ENCODE data around the gene GSTM3.
A peak's percentile ranks its signal among the peaks of the same experiment; 100 is the strongest.
"Not testable (repeated sequence)": the region's sequence is repeated elsewhere in the genome, so short reads cannot be mapped to it uniquely, and the experiment has no call there.

The GSTM3 gene

DNA sequence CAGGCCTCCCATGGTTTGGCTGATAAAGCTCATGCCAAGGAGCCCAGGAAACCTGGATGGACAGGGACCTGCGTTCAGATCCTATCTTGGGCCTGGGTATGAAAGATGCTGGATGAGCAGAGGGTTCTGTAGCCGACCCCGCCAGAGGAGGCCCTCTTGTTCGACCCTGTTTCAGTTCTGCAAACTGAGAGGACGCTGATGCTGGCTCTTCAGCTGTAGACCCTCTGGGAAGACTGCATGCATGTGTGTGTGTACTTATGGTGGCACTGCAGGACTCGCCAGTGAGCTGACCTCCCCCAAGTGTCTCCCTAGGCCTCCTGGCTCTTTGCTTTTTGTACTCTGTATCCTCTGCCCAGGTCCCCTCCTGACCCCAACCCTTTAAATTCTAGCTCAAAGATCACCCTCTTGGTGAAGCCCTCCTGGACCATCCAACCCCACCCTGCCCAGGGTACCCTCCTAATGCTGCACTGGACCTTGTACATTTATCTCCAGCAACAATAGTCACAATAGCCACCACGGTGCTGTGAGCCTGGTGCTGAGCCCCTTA, 21.3 kb upstream of the GSTM3 start:
- DNase-seq (ENCODE audit: low read depth in 3 of 3), result no peak

DNA sequence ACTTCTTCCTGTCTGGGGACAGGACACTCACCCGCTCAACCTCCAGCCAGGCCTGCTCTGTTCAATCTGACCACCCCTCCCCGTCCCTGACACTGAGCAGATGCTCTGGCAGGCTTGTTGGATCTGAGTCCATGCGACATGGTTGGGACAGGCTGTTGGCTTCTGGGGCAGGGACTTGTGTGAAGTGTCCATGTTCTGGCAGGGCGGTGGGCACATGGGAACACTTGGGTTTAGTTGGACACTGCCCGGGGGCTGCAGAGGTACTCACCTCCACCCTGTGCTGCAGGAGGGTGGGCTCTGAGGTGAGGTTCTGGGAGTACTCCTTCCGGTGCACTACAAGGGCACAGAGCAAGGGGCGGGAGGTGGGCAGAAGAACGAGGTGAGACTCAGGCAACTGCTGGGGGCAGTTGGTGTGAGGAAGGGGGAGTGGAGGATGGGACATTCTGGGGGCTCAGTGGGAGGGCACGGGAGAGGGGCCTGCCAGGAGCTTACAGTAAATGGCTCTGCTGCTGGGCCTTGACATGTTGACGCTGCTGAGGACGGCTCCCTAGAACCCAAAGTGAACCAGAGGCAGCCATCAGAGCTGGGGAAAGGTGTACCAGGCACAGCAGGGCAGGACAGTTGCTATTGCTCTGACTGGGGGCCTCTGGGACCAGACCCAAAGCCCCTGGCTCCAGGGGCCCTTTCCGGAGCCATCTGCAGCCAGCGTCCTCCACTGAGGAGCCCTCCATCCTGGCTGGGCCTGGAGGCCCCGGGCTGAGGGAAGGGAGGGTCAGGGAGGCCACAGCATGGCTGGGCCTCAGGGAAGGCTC, 20.6 kb upstream of the GSTM3 start:
- no peak for DNase-seq (ENCODE audit: low read depth in 3 of 3)

DNA sequence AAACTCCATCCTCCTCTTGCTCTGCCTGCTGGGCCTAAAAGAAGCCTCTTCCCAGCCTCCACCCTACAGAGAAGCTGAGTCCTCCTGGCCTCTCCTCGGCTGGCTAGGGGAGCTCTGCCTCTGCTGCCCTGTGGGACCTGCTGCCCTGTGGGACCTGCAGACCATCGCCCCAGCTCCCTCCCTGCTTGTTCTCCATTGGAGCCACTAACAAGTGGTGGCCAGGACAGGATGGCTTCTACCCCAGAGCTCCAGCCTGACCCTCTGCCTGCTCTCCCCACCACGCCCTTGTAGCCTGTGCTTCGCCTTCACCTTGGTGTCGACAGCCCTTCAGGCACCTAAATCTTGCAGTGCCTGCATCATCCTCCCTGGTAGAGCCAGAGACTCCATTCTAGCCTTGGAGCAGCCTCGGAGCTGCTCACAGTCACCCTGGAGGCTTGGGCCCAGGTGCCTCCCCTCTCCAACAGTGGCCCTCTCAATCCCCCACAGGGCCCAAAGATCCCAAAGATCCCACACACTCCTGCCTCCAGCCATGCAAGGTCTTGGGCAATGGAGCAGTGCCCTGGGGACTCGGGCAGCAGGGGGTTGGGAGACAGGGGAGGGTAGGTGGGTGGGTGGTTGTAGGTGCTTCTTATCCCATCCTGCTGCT, 19.9 kb upstream of the GSTM3 start:
- no peak for DNase-seq (ENCODE audit: low read depth in 3 of 3)

DNA sequence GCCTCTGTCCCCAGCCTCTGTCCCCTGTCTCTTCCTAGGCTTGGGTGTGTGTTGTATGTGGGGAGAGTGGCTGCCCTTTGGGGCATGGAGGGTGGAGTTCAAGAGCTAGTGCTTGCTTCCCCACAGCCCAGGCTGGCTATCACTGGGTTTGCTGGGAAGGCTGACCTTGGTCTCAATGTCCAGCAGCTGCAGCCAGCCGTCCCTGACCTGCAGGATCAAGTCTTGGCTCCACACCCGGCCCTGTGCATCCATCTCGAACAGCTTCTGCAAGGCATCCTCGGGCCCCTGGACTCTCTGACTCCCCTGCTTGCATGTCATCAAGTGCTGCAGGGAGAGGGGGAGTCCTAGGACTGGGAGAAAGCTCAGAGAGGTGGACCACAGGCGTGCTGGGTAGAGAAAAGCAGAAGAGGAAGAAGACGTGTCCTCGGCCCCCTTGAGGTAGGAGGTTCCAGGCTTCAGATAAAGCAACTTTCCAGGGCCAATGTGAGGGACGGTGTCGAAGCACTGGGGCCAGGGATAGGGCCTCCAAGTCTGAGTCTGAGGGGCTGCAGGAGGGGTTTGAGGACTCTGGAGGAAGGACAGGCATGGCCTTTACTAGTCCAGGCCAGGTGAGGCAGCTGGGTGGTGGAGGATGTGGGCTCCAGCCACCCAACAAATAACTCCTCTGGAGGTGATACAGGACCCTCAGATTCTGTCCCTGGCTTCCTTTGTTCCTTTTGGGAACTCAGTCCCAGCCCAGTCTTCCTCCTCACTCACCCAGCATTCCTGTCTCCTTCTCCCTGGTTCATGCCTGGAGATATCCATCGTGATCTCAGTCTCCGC, 18.9 kb upstream of the GSTM3 start:
- no peak for DNase-seq (ENCODE audit: low read depth in 3 of 3)

DNA sequence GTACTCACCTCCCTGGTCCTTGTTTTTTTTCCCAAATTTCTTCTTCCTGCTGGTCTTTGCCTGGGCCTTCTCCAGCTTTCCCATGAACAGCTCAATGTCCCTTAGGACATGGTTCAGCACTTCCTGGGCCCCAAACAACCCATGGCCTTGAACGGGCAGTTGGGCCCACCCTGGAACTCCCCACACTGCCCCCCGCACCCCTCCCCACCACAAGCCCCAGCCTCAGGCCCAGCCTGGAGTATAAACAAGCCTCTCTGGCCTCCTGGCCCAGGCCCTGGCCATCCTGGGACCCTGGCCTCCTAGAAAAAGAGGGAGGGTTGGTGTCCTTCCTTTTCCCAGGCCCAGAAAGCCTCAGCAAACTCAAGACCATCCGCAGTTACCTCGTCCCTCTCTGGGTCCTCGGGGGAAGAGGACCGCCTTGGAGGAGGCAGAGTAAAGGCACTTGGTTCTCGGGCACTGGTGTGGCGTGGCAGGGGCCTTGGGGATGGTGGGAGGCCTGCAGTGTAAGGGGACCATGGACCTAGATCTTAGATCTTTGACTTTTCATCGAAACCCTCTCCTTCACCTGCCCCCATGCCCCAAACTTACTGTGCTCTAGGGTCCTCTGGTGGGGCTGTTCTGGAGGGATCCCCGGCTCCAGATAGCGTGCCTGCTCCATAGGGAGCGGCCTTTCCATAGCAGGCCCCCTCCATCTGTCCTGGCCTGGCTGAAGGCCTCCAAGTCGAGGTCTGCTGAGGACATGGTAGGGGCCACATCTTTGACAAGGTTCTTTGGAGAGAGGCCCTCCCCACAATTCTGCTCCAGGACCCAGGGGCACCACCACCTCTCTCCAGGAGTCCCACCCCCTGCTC, 17.3 kb upstream of the GSTM3 start:
- DNase-seq (ENCODE audit: low read depth in 3 of 3), result no peak

DNA sequence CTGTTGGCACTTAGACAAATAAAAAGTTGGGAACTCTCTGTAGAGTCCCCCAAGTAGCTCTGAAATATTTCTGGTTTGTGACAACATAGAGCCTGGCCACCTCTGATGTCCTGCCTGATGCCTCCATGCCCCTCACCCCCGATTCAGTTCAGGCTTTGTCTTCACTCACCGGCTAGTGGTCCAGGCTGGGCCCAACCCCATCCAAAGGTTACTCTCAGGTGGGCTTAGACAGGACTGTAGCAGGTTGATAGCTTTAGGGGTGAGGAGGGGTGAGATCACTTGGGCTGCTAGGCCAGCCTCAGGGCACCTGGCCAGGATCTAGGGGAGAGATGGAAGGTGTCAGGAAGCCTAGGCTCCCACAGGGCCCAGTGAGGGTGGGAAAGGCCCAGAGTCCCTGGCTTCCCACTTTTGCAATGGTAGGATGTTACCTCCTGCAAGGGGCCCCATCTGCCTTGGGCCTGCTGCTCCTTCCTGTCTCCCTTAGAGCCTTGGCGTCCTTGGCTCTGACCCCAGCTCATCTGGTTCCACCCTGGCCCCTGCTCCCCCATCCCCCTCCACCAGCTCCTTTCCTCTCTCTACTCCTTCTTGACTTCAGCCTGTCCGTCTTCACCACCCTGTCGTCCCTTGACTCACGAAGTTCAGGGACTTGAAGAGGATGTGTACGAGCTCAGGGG, 16.1 kb upstream of the GSTM3 start:
- DNase-seq (ENCODE audit: low read depth in 3 of 3), result no peak

DNA sequence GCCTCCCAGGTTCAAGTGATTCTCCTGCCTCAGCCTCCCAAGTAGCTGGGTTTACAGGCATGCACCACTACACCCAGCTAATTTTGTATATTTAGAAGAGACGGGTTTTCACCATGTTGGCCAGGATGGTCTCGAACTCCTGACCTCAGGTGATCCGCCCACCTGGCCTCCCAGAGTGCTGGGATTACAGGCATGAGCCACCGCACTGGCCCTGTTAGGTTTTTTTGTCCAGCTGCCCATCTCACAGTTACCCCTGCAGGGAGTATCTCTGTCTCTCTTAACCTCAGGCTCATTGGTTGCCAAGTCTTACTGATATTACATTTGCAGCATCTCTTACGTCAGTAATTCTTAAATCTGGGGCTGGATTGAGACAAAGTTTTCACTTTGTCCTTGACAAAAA, 15.5 kb upstream of the GSTM3 start:
- DNase-seq (ENCODE audit: low read depth in 3 of 3), result not testable (repeated sequence)

DNA sequence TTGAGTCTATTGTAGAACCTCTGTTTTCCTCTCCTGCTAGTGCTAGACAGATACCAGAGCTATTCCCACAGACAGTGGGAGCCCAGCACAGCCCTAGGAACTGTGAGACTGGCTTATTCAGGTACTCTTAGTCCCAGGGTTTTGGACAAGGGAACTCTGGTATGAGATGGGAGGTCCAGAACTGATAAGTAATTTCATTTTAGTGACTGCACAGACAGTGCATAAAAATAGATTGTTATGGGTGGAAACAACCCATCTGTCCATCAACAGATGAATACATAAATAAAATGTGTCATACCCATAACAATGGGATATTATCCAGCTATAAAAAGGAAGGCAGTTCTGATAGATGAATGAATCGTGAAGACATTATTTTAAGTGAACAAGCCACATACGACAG, 13.9 kb upstream of the GSTM3 start:
- DNase-seq (ENCODE audit: low read depth in 3 of 3), result no peak

DNA sequence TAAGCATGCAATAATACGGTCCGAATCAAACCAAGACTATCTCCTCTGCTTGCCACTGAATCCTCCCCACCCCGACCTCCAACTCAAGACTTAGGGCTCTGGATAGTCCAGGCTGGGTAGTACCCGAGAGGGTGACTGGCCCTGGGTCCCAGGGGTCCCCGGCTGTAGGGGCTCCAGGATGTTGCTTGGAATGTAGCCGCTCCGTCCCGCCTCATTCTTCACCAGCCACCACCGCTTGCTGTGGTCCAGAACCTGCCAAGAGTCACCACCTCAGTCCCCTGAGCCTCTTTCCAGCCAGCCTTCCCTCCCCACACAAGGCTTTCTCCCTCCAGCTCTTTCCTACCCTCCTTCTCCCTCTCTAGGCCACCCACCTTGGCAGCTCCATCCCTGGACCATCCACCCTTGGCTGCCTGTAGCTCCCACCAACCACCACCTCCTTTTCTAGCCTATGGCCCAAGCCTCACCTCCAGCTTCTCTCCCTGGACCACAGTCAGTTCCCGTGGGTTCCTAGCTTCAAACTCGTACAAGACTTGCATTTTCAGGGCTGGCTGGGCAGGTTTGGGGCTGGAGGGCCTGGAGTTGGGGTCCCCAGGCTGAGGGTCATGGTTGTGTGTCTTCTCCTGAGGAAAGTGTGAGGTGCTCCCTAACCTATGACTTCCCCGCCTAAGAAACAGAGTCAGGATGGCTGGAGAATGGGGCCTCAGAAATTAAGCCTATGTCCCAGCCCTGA, 10.9 kb upstream of the GSTM3 start:
- no peak for DNase-seq (ENCODE audit: low read depth in 3 of 3)

DNA sequence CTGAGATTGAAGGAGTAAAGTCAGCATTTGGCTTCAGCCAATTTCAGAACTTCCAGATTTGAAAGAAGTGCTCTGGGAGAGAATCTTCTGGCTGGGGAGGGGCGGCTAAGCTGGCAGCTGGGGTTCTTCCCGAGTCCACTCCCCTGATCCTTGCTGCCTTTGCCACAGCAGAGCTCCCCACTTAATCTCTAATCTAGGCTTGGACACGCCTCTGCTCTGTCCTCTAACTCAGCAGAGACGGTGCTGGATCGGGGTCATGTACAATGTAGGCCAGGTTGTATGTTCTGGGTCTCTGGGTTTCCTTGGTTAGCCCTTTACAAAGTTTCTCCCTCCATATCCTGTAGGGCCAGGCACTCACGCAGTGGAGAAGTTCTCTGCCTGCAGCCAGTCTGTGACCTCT, 10.1 kb upstream of the GSTM3 start:
- no peak for DNase-seq (ENCODE audit: low read depth in 3 of 3)

DNA sequence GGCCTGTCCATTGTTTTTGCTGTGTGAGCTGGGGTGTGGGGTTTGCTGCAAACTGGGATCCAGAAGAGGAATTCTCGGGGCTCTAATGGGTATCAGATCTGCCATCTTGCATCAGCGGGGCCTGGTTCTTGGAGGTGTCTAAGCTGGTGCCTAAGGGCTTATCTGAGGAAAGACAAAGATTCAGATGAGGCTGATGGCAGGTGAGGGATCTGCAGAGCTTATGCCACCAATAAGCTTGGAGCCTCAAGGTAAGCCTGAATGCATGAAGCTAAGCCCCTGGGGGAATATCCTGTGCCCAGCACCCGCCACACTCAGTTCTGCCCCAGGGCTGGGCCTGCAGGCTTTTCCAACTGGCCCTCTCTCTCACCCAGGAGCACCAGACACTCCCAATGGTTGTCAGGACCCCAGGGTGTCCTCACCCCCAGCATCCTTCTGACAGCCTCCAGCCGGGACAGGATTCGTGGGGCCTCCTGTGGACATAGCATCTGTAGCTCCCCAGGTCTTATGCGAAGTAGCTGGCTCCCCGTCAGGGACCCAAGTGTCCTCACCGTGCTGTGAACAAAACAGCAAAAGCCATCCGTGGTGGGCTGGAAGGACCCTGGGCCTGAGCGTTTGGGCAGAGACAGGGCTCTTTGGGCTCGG, 9.5 kb upstream of the GSTM3 start:
- no peak for DNase-seq (ENCODE audit: low read depth in 3 of 3)

DNA sequence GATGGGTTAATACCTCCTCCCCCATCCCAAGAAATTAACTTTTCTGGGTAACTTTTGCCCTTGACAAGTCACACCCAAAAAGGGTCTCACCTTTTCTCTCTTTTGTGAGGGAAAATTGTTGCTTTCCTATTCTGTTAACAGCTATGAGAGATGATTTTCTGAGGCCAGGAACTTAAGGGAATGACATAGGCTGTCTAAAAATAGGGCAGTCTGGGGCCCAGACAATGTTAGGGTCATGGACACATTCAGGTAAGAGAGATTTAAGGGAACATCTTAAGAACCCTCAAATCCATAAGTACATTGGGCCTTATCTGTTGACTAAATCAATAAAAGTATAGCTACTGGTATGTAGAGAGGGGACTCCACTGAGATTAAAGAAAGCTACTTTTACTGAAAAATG, 8.4 kb upstream of the GSTM3 start:
- no peak for DNase-seq (ENCODE audit: low read depth in 3 of 3)

DNA sequence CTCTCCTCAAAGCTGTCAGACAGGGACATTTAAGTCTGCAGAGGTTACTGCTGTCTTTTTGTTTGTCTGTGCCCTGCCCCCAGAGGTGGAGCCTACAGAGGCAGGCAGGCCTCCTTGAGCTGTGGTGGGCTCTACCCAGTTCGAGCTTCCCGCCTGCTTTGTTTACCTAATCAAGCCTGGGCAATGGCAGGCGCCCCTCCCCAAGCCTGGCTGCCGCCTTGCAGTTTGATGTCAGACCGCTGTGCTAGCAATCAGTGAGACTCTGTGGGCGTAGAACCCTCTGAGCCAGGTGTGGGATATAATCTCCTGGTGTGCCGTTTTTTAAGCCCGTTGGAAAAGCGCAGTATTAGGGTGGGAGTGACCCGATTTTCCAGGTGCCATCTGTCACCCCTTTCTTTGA, 7.5 kb upstream of the GSTM3 start:
- DNase-seq (ENCODE audit: low read depth in 3 of 3), result not testable (repeated sequence)

DNA sequence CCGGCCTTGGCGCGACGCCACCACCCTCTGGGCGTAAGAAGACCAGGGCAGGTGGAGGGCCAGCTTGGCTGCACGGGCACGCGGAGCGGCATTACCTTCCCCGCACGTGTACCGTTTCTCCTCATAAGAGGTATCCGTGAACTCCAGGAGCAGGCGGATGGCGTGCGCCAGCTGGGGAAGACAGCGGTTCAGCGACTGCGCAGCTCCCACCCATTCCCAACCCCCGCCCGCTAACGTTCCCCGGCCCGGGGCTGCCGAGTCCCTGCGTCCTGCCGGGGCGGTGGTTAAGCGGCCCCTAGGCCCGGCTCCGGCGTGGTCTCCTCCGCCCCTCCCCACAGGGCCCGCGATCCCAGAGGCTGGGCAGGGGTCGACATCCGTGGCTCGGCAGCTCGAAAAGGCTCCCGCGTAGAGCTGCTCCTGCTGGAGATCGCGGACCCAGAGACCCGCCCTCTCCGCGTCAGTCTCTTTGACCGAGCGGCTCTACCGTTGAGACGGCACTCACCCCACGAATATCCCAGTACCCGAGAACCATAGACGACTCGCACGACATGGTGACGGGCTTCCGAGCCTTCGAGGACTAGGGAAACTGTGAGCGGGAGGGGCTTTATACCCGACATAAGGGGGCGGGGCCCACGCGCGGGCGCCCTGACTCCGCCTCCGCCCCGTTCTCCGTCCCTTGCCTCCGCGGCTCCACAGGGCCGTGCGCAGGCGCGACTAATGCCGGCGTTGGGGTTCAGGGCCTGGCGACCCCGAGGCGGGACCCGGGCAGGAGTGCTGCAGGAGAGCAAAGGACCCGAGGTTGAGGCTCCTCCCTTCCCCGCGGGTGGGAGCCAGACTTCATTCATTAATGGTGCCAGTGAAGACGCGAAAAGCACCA, 862 bp downstream of the GSTM3 start:
- peak; percentile 54 to 84 (median 59) for DNase-seq (ENCODE audit: low read depth in 3 of 3)

DNA sequence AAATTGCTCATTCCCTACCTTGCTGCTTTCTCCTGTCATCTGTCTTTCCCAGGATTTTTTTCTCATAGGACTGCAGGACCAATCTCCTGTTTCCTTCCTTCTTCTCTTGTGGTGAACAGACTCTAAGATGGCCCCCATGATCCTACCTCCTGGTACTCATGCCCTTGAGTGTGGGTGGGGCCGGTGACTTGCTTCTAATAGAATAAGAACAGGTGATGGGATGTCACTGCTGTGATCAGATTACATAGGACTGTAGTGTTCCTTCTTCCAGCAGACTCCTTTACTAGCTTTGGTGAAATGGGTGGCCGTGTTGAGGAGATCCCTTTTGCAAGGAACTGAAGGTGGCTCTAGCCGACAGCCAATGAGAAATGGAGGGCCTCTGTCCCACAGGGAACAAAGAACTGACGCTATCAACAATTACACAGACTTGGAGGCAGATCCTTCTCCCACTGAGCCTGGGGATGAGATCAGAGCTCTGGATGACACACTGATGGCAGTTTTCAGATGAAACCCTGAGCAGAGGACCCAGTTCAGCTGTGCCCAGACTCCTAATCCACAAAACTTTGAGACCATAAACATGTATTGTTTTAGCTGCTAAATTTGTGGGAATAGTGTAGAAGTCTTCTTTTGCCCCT, 7.5 kb downstream of the GSTM3 start:
- no peak for DNase-seq (ENCODE audit: low read depth in 3 of 3)

DNA sequence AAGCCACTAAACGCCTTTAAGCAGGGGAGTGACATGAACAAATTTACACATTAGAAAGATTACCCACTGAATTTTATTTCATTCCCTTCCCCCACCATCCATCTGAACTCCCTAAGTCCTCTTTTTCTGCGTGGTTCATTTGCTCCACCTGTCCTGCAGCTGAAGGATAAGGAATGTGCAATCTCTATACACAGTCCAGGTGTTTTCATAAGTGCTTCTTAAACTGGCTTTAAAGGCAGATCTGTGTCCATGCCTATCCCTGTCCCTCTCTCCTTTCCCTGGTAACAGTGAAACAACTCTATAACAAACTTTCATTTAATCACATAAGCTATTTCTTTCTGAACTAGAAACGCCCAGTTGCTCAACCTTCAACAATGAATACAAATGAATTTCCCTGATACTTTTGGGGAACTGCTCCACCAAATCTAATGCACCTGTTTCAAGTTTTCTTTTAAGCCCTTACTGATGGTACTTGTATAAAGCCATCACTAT, 8.4 kb downstream of the GSTM3 start:
- DNase-seq (ENCODE audit: low read depth in 3 of 3), result no peak

DNA sequence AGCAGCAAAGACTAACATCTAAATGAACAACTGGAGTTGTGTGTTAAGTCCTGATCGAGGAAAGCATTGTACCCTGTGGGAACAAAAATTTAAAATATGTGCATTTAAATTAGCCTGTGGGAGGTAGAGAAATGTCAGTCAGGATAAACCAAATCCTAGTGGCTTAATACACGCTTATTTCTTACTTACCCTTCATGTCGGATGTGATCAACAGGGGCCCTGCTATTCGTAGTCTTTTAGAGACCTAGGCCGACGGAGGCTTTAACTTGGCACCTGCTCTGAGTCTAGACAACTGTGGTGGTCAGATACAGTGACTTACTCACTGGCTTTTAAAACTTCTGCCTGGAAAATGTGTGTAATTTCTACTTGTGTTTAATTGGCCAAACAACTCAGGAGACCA, 10.2 kb downstream of the GSTM3 start:
- DNase-seq (ENCODE audit: low read depth in 3 of 3), result no peak

DNA sequence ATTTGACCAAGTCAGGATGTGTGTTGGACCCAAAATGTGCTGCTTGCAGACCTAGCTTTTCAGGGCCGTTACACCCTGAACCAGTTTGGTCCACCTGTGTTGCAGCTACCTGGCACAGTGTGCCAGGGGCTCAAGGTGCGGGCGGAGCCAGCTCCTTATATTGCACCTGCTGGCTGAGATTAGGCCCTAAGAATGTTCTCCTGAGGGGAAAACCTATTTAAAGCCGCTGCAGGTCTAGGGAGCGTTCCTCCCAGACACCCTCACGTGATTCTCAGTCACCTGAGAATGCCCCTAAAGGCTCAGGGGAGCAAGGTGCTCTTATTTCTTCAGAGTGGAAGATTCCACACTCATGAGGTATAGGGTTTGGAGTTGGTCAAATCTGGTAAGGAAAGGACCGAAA, 12.0 kb downstream of the GSTM3 start:
- DNase-seq (ENCODE audit: low read depth in 3 of 3), result no peak

Data from stimulated activated CD4-positive, alpha-beta T cell treated with anti-CD3 and anti-CD28 coated beads, TNF-alpha, amount 100 ng/mL, for 48 hours (primary cell).